Measurements from ENCODE around the gene HEG1.
"Not testable (repeated sequence)": the region's sequence is repeated elsewhere in the genome, so short reads cannot be mapped to it uniquely, and the experiment has no call there.

HEG1 gene

GRCh38 chr3:125055913-125056745 is at the start of gene HEG1:
TSS of gene HEG1 (minus strand) at chr3:125055997. CDS start at chr3:125055890, 107 bp downstream.
- DNase-seq (ENCODE audit: low read depth, low spot score), result peak; percentile 90

- DNase-seq (ENCODE audit: low read depth, low spot score), result no peak
Observed at GRCh38 chr3:125105116-125105515, 49.3 kb upstream of the HEG1 start.

- no peak for DNase-seq (ENCODE audit: low read depth, low spot score)
Observed at GRCh38 chr3:125104639-125105038, 48.8 kb upstream of the HEG1 start.

GRCh38 chr3:125103406-125103805 is 47.6 kb upstream of the HEG1 start:
- DNase-seq (ENCODE audit: low read depth, low spot score), result no peak

- no peak for DNase-seq (ENCODE audit: low read depth, low spot score)
Observed at GRCh38 chr3:125102470-125102869, 46.7 kb upstream of the HEG1 start.

- DNase-seq (ENCODE audit: low read depth, low spot score), result peak; percentile 40
Observed at GRCh38 chr3:125098611-125099291, 43.0 kb upstream of the HEG1 start.

GRCh38 chr3:125090649-125091048 is 34.9 kb upstream of the HEG1 start:
- DNase-seq (ENCODE audit: low read depth, low spot score), result no peak

- no peak for DNase-seq (ENCODE audit: low read depth, low spot score)
Observed at GRCh38 chr3:125087768-125088391, 32.1 kb upstream of the HEG1 start.

GRCh38 chr3:125085166-125085565 is 29.4 kb upstream of the HEG1 start:
- no peak for DNase-seq (ENCODE audit: low read depth, low spot score)

GRCh38 chr3:125083776-125084175 is 28.0 kb upstream of the HEG1 start:
- DNase-seq (ENCODE audit: low read depth, low spot score), result no peak

GRCh38 chr3:125082339-125082738 is 26.5 kb upstream of the HEG1 start:
- DNase-seq (ENCODE audit: low read depth, low spot score), result not testable (repeated sequence)

GRCh38 chr3:125080077-125080476 is 24.3 kb upstream of the HEG1 start:
- DNase-seq (ENCODE audit: low read depth, low spot score), result no peak

- DNase-seq (ENCODE audit: low read depth, low spot score), result no peak
Observed at GRCh38 chr3:125079675-125080045, 23.9 kb upstream of the HEG1 start.

- DNase-seq (ENCODE audit: low read depth, low spot score), result no peak
Observed at GRCh38 chr3:125078951-125079674, 23.3 kb upstream of the HEG1 start.

- DNase-seq (ENCODE audit: low read depth, low spot score), result no peak
Observed at GRCh38 chr3:125077864-125078263, 22.1 kb upstream of the HEG1 start.

GRCh38 chr3:125076464-125076863 is 20.7 kb upstream of the HEG1 start:
- DNase-seq (ENCODE audit: low read depth, low spot score), result no peak

- peak; percentile 71 for DNase-seq (ENCODE audit: low read depth, low spot score)
Observed at GRCh38 chr3:125075738-125076137, 19.9 kb upstream of the HEG1 start.

GRCh38 chr3:125073390-125073905 is 17.7 kb upstream of the HEG1 start:
- DNase-seq (ENCODE audit: low read depth, low spot score), result no peak

- DNase-seq (ENCODE audit: low read depth, low spot score), result no peak
Observed at GRCh38 chr3:125072749-125073389, 17.1 kb upstream of the HEG1 start.

- no peak for DNase-seq (ENCODE audit: low read depth, low spot score)
Observed at GRCh38 chr3:125072301-125072700, 16.5 kb upstream of the HEG1 start.
